Glutamatergic neuron (in vitro differentiated cells): ENCODE data around the gene SRSF10. TPM values are rescaled to one million over a fixed set of nuclear protein-coding genes. Genes with fewer than 3 reads are reported as not detected.
A peak's percentile ranks its signal among the peaks of the same experiment; 100 is the strongest.

Experiments
- DNase-seq: peaks from one replicate; pipeline ENCODE4 v3.0.0; 2022
- H3K27ac Mint-ChIP-seq: one replicate; pipeline ENCODE4 v1.8.0; 2020; ENCODE audit warnings: mild to moderate bottlenecking, mixed read lengths, inconsistent platforms; ENCODE audit not compliant: unreplicated experiment
- H3K27me3 Mint-ChIP-seq: one replicate; pipeline ENCODE4 v1.8.0; 2020; ENCODE audit warnings: mild to moderate bottlenecking, moderate library complexity, mixed read lengths, inconsistent platforms; ENCODE audit not compliant: unreplicated experiment
- H3K36me3 Mint-ChIP-seq: one replicate; pipeline ENCODE4 v1.8.0; 2020; ENCODE audit warnings: mild to moderate bottlenecking, mixed read lengths, inconsistent platforms; ENCODE audit not compliant: unreplicated experiment
- H3K4me1 Mint-ChIP-seq: one replicate; pipeline ENCODE4 v1.8.0; 2020; ENCODE audit warnings: mild to moderate bottlenecking, low read depth, mixed read lengths, inconsistent platforms; ENCODE audit not compliant: unreplicated experiment
- H3K4me3 Mint-ChIP-seq: one replicate; pipeline ENCODE4 v1.8.0; 2020; ENCODE audit warnings: mild to moderate bottlenecking, mixed read lengths, inconsistent platforms; ENCODE audit not compliant: unreplicated experiment
- H3K9me3 Mint-ChIP-seq: one replicate; pipeline ENCODE4 v1.8.0; 2020; ENCODE audit warnings: mild to moderate bottlenecking, moderate library complexity, mixed read lengths, inconsistent platforms; ENCODE audit not compliant: unreplicated experiment
- total RNA-seq: library from RNA; stranded (reverse); fragmentation: NEBNext Ultra II Directional; extraction: Animal tissue kit (Norgen Biotek cat#: 25700); gene quantifications from one replicate; pipeline ENCODE4 v1.2.1, GENCODE V29; 2021; ENCODE audit not compliant: unreplicated experiment
- TF ChIP-seq, protein P1 (sequence below): fragments of 200-600 bp; sonication (generic); IDR thresholded peaks from one replicate; pipeline ENCODE4 v1.5.0; 2021; ENCODE audit not compliant: partially characterized antibody, unreplicated experiment

The SRSF10 gene
- total RNA-seq, 1 donor from 2014 or later = 158 TPM

DNA sequence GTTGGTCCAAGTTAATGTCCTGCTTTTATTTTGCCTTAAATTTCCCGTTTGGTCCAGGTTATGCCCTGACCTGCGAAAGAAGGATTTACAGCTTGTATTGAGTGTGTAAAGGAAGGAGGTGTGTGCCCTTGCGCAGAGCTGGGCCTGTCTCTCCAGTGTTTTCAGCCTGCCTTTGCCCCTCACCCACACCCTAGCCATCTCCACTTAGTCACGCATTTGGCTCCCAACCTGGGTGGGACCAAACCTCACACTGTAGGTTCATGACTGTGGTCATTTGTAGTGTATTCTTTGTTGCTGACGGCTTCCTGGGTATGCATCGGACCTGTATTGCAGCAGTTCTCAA, 572 bp upstream of the SRSF10 start:
- no peak for DNase-seq
- Mint-ChIP-seq H3K27me3 (peaks cover 3% of the 10 kb centered on the region), H3K4me3 (peak overlapping the region; percentile 87), H3K36me3 (no peaks in the 10 kb centered on the region), H3K4me1 (peaks cover 27% of the 10 kb centered on the region), H3K9me3 (peaks cover 2% of the 10 kb centered on the region), H3K27ac (peak overlapping the region; percentile 95)
- TF ChIP-seq, protein P1, sequence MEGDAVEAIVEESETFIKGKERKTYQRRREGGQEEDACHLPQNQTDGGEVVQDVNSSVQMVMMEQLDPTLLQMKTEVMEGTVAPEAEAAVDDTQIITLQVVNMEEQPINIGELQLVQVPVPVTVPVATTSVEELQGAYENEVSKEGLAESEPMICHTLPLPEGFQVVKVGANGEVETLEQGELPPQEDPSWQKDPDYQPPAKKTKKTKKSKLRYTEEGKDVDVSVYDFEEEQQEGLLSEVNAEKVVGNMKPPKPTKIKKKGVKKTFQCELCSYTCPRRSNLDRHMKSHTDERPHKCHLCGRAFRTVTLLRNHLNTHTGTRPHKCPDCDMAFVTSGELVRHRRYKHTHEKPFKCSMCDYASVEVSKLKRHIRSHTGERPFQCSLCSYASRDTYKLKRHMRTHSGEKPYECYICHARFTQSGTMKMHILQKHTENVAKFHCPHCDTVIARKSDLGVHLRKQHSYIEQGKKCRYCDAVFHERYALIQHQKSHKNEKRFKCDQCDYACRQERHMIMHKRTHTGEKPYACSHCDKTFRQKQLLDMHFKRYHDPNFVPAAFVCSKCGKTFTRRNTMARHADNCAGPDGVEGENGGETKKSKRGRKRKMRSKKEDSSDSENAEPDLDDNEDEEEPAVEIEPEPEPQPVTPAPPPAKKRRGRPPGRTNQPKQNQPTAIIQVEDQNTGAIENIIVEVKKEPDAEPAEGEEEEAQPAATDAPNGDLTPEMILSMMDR = no peak

DNA sequence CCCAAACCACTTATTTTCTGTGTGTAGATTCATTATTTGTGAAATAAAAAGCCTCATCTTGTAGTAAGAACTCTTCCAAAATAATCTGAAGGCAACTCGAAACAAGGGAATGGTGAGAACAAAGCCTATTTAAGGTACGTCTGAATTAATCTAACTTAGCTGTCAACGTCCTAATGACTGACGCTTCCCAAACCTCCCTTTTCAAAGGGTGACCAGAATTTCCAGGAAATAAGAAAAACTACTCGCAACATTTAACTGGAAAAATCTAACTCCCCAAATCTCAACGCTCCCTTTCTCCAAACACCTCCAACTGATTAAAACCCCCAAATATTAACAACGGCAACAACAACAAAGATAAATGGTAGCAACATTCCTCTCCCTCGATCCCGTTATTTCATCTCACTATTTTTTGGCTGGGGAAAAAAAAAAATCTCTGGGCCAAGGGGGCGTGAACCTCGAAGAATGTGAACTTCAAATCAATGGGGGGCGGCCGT, 693 bp downstream of the SRSF10 start:
- H3K4me1 Mint-ChIP-seq = peaks cover 31% of the 10 kb centered on the region

GRCh38 chr1:23978805-23979204, 1.3 kb downstream of the SRSF10 start:
- DNase-seq = no peak
- H3K4me3 Mint-ChIP-seq = peak overlapping the region; percentile 95
- no peaks in the 10 kb centered on the region for H3K36me3 Mint-ChIP-seq
- peaks cover 3% of the 10 kb centered on the region for H3K27me3 Mint-ChIP-seq
- TF ChIP-seq, protein P1 = no peak
- peak overlapping the region; percentile 95 for H3K27ac Mint-ChIP-seq
- H3K4me1 Mint-ChIP-seq = peaks cover 32% of the 10 kb centered on the region
- peaks cover 2% of the 10 kb centered on the region for H3K9me3 Mint-ChIP-seq

More for the DNA sequence above, 693 bp downstream of the SRSF10 start:
- Mint-ChIP-seq H3K4me3 (peak overlapping the region; percentile 95), H3K27ac (peak overlapping the region; percentile 95), H3K36me3 (no peaks in the 10 kb centered on the region), H3K9me3 (peaks cover 2% of the 10 kb centered on the region), H3K27me3 (peaks cover 3% of the 10 kb centered on the region)
- no peak for DNase-seq
- TF ChIP-seq, protein P1 = no peak

DNA sequence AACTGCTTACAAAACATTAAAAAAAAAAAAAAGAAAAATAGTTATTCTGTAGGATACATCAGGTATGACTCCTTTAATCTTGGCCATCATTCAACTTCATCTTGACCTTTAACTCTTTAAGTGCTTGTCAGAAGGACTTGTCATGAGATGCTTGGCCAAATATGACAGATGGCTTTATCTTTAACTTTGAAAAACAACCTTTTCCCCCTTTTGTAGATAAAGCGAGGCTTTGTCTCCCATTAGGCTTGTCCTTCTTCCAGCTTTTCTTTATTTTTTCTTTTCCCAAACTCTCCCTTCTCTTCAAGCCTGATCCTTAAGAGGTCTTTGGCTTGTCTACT, 2.3 kb downstream of the SRSF10 start:
- peak overlapping the region; percentile 95 for H3K4me3 Mint-ChIP-seq
- TF ChIP-seq, protein P1 = no peak
- no peak for DNase-seq
- no peaks in the 10 kb centered on the region for H3K36me3 Mint-ChIP-seq
- H3K4me1 Mint-ChIP-seq = peaks cover 32% of the 10 kb centered on the region
- H3K27me3 Mint-ChIP-seq = peaks cover 3% of the 10 kb centered on the region
- peak overlapping the region; percentile 95 for H3K27ac Mint-ChIP-seq
- H3K9me3 Mint-ChIP-seq = peaks cover 2% of the 10 kb centered on the region

DNA sequence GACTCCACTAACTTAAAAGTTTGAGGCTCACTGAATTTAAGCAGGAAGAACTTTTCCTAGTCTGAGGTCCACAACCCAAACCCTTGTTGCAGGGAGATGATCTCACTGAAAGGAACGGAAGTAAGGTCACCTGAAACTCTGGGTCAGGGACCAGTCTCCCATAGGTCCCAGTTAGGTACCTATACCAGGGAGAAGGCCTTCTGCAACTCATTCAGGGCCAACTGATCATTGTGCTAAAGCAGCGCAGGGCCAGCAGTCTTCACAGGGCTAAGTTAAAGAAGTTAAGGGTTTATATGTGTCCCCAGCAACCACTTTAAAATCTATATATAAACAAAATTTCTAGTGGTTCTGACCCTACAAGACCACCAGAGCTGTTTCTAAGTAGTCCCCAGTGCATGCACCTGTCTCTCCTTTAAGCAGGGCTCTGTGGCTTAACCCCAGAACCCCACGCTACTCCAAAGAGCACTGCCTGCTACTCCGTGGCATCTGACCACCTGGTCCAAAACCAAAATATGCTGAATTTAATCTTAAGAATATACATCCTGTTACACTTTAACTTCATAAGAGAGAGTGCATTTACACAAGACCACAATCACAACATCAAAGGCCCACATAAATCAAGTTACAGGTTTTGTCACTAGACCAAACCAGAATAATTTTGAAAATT, 2.8 kb downstream of the SRSF10 start:
- H3K27ac Mint-ChIP-seq = no peak overlapping the region
- no peaks in the 10 kb centered on the region for H3K36me3 Mint-ChIP-seq
- peak overlapping the region; percentile 95 for H3K4me3 Mint-ChIP-seq
- DNase-seq = no peak
- H3K9me3 Mint-ChIP-seq = peaks cover 2% of the 10 kb centered on the region
- H3K27me3 Mint-ChIP-seq = peaks cover 3% of the 10 kb centered on the region
- TF ChIP-seq, protein P1 = no peak
- H3K4me1 Mint-ChIP-seq = peaks cover 32% of the 10 kb centered on the region
